Esophagus muscularis mucosa (tissue), 4 donors: Measurements from ENCODE around the gene DBN1. TPM values are rescaled to one million over a fixed set of nuclear protein-coding genes. Genes with fewer than 3 reads are reported as not detected.
"Not testable (repeated sequence)": the region's sequence is repeated elsewhere in the genome, so short reads cannot be mapped to it uniquely, and the experiment has no call there.

Experiments used
- DNase-seq: peaks from one replicate; pipeline ENCODE4 v3.0.0-alpha.2; 2017; ENCODE audit errors: extremely low spot score
- H3K27ac ChIP-seq, 4 donors: fragments of 200-600 bp; sonication (generic); replicated peaks in 1 of 4; 1 replicate in 3 of 4; 2 replicates in 1 of 4; pipeline ENCODE4 v1.5.1; 2016 to 2019; ENCODE audit warnings: mild to moderate bottlenecking in 1 of 4
- H3K27me3 ChIP-seq, 4 donors: fragments of 200-600 bp; sonication (generic); one replicate each; pipeline versions ENCODE4 v1.5.1 to v1.6.0; 2016 to 2019
- H3K36me3 ChIP-seq, 4 donors: fragments of 200-600 bp; sonication (generic); one replicate each; pipeline ENCODE4 v1.5.1; 2016 to 2019
- H3K4me1 ChIP-seq, 4 donors: fragments of 200-600 bp; sonication (generic); one replicate each; pipeline ENCODE4 v1.5.1; 2016 to 2019
- H3K4me3 ChIP-seq, 4 donors: fragments of 200-600 bp; sonication (generic); 1 replicate in 2 of 4; 2 replicates in 2 of 4; pipeline ENCODE4 v1.5.1; 2016 to 2019; ENCODE audit warnings: mild to moderate bottlenecking in 4 of 4, moderate library complexity in 1 of 4
- H3K9me3 ChIP-seq, 4 donors: fragments of 200-600 bp; sonication (generic); 1 replicate in 3 of 4; 2 replicates in 1 of 4; pipeline ENCODE4 v1.5.1; 2016 to 2019
- EP300 ChIP-seq: sonication (generic); formaldehyde crosslinking; IDR thresholded peaks from one replicate; pipeline ENCODE4 v1.6.1; 2017; ENCODE audit warnings: antibody characterized with exemption
- POLR2A ChIP-seq: fragments of 450-650 bp; IDR thresholded peaks from one replicate; pipeline ENCODE4 v1.6.1; 2017; ENCODE audit warnings: antibody characterized with exemption, moderate library complexity, mild to moderate bottlenecking, low read depth
- POLR2AphosphoS5 ChIP-seq, 2 donors: sonication (generic); formaldehyde crosslinking; IDR thresholded peaks; one replicate each; pipeline ENCODE4 v1.6.1; 2017; ENCODE audit warnings: antibody characterized with exemption in 2 of 2
- WGBS: methylation state at CpG from one replicate; pipeline ENCODE4 v1.1.5; 2018; 5-methylcytosine and 5-hydroxymethylcytosine counted together
- intact Hi-C: fragments of 100-400 bp; cut with DNase I; formaldehyde crosslinking; loops from one replicate; pipeline ENCODE4 v1.15.1; 2023
- total RNA-seq, 4 donors: library from RNA; depleted of rRNA; stranded (reverse); fragments of >200 nt; gene quantifications; one replicate each; pipeline versions ENCODE4 v1.1.0 to v1.2.1, GENCODE V29; 2016
- TF ChIP-seq, protein P1 (sequence below), 3 experiments: fragments of 200-600 bp in 2 of 3; fragments of 450-650 bp in 1 of 3; sonication (generic) in 2 of 3; IDR thresholded peaks; one replicate each; pipeline ENCODE4 v1.5.1; 2017 to 2019; ENCODE audit warnings: antibody characterized with exemption in 3 of 3, mild to moderate bottlenecking in 2 of 3, moderate library complexity in 1 of 3

The DBN1 gene
- total RNA-seq, 4 donors from 2014 or later: 92.2 to 160 (median 130) TPM

DNA sequence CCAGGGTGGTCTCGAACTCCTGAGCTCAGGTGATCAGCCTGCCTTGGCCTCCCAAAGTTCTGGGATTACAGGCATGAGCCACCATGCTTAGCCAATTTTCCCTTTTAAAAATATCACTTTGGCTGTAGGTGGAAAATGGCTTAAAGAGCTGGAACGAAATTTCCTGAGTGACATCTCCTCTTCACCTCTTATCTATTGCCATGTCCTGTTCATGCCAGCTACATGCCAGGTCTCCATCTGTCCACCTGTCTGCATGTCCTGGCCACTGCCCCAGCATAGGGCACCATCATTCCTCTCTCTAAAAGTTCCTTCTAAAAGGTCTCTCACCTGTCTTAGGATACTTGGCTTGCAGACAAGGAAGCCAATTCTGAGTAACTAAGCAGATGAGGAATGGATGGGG lies 49.8 kb downstream of the DBN1 start:
- peaks cover 19 to 26% (median 25%) of the 10 kb centered on the region in 4 donors for H3K4me1 ChIP-seq
- DNase-seq: no peak
- no peak overlapping the region for H3K4me3 ChIP-seq
- H3K27me3 ChIP-seq: no peaks in the 10 kb centered on the region
- TF ChIP-seq POLR2A (no peak), EP300 (no peak), POLR2AphosphoS5 (IDR thresholded peaks at IDR 0.05) (no peak)
- TF ChIP-seq, protein P1, sequence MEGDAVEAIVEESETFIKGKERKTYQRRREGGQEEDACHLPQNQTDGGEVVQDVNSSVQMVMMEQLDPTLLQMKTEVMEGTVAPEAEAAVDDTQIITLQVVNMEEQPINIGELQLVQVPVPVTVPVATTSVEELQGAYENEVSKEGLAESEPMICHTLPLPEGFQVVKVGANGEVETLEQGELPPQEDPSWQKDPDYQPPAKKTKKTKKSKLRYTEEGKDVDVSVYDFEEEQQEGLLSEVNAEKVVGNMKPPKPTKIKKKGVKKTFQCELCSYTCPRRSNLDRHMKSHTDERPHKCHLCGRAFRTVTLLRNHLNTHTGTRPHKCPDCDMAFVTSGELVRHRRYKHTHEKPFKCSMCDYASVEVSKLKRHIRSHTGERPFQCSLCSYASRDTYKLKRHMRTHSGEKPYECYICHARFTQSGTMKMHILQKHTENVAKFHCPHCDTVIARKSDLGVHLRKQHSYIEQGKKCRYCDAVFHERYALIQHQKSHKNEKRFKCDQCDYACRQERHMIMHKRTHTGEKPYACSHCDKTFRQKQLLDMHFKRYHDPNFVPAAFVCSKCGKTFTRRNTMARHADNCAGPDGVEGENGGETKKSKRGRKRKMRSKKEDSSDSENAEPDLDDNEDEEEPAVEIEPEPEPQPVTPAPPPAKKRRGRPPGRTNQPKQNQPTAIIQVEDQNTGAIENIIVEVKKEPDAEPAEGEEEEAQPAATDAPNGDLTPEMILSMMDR (IDR thresholded peaks at IDR 0.05): no peak
- no peaks in the 10 kb centered on the region for H3K36me3 ChIP-seq
- WGBS: 90% methylated on average over 2 of the region's 2 CpGs
- intact Hi-C loops: no loop called here
- H3K27ac ChIP-seq: no peak overlapping the region
- H3K9me3 ChIP-seq: no peaks in the 10 kb centered on the region

DNA sequence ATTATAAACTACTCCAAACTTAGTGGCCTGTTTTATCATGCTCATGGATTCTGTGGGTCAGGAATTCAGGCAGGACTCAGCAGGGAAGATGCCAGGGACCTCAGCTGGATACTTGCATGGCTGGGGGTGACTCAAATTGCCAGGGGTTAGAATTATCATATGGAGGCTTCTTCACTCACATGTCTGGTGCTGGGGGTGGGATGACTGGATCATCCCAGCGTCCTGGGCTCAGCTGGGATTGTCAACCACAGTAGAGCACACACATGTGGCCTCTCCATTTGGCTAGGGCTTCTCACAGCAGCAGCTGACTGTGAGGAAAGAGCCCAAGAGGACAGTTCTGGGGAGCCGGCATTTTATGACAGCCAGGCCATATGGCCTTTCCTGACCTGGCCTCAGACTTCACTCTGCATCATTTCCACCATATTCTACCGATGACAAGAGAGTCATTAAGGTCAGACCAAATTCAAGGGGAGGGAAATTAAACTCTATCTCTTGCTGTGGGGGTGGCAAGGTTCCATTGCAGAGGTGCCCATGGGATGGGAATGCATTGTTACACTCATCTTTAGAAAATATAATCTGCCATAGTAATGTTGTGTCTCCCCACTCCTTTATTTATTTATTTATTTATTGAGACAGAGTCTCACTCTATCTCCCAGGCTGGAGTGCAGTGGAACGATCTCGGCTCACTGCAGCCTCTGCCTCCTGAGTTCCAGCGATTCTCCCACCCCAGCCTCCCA lies 52.2 kb downstream of the DBN1 start:
- H3K27ac ChIP-seq: no peak overlapping the region
- 78% methylated on average over 6 of the region's 6 CpGs for WGBS
- H3K27me3 ChIP-seq: no peaks in the 10 kb centered on the region
- H3K9me3 ChIP-seq: no peaks in the 10 kb centered on the region
- peaks cover 5 to 16% (median 11%) of the 10 kb centered on the region in 4 donors for H3K4me1 ChIP-seq
- no peak for DNase-seq
- intact Hi-C loops: no loop called here
- no peak for TF ChIP-seq POLR2A
- no peak for TF ChIP-seq EP300
- TF ChIP-seq, protein P1 (IDR thresholded peaks at IDR 0.05): no peak
- TF ChIP-seq POLR2AphosphoS5 (IDR thresholded peaks at IDR 0.05): no peak
- H3K4me3 ChIP-seq: no peak overlapping the region
- no peaks in the 10 kb centered on the region for H3K36me3 ChIP-seq

DNA sequence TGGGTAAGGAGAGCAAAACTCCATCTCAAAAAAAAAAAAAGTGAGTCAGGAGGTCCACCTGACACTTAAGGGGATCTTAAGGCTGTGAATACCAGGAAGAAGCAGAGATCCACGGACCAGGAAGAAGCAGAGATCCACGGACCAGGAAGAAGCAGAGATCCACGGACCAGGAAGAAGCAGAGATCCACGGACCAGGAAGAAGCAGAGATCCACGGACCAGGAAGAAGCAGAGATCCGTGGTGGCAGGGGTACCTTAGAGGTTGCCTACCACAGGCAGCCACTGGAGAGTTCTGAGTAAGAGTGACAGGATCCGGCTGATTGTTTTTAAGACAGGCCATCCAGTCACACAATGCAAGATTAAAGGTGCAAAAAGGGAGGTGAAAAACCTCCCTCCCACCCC lies 53.0 kb downstream of the DBN1 start:
- H3K27ac ChIP-seq, H3K36me3 ChIP-seq, H3K27me3 ChIP-seq, DNase-seq, H3K9me3 ChIP-seq, intact Hi-C loops, H3K4me3 ChIP-seq: not testable (repeated sequence)
- 88% methylated on average over 7 of the region's 7 CpGs for WGBS
- H3K4me1 ChIP-seq: peaks cover 2 to 15% (median 9%) of the 10 kb centered on the region in 4 donors

DNA sequence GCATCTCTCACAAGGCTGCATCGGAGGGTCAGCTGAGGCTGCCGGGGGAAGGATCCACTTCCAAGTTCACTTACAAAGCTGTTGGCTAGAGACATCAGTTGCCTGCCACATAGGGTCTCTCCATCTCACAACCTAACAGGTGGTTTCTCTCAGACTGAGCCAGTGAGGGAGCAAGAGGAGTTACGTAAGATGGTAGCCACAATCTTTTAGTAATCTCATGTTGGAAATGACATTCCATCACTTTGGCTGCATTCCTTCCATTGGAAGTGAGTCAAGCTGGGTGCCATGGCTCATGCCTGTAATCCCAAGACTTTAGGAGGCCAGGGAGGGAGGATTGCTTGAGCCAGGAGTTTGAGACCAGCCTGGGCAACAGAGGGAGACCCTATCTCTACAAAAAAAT lies 54.4 kb downstream of the DBN1 start:
- TF ChIP-seq POLR2AphosphoS5 (IDR thresholded peaks at IDR 0.05) (no peak), EP300 (no peak), POLR2A (no peak)
- TF ChIP-seq, protein P1 (IDR thresholded peaks at IDR 0.05): no peak
- peaks cover 0 to 11% (median 5%) of the 10 kb centered on the region in 4 donors for H3K4me1 ChIP-seq
- H3K36me3 ChIP-seq: no peaks in the 10 kb centered on the region
- no peak overlapping the region for H3K27ac ChIP-seq
- H3K27me3 ChIP-seq: no peaks in the 10 kb centered on the region
- WGBS: 69% methylated on average over 1 of the region's 3 CpGs
- intact Hi-C loops: no loop called here
- H3K9me3 ChIP-seq: no peaks in the 10 kb centered on the region
- no peak overlapping the region for H3K4me3 ChIP-seq
- DNase-seq: no peak

DNA sequence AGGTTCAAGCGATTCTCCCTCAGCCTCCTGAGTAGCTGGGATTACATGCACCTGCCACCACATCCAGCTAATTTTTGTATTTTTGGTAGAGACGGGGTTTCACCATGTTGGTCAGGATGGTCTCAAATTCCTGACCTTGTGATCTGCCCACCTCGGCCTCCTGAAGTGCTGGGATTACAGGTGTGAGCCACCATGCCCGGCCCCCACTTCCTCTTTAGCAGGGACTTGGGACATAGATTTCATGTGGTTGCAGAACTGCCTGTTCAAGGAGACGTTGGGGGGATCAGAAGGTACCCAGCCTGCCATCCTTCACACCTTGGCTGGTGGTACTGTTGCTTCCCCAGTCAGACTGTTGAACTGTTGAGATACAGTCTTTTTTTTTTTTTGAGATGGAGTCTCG lies 56.4 kb downstream of the DBN1 start:
- H3K4me1 ChIP-seq: peaks cover 0 to 11% (median 5%) of the 10 kb centered on the region in 4 donors
- DNase-seq, H3K4me3 ChIP-seq, intact Hi-C loops, H3K9me3 ChIP-seq, H3K27ac ChIP-seq, H3K27me3 ChIP-seq, H3K36me3 ChIP-seq: not testable (repeated sequence)
- 95% methylated on average over 6 of the region's 6 CpGs for WGBS

DNA sequence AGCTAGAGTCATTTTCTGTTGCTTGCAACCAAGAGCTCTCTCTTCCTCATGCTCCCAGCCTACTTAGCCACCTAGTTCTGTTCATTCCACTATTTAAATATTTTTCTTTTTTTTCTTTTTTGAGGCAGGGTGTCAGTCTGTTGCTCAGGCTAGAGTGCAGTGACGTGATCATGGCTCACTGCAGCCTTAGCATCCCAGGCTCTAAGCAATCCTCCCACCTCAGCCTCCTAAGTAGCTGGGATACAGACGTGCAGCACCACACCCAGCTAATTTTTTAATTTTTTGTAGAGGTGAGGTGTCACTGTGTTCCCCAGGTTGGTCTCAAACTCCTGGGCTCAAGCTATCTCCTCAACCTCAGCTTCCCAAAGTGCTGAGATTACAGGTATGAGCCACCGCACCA lies 59.0 kb downstream of the DBN1 start:
- Histone ChIP-seq H3K4me1 (peaks cover 0 to 11% (median 5%) of the 10 kb centered on the region in 4 donors), H3K4me3 (no peak overlapping the region), H3K27ac (no peak overlapping the region), H3K36me3 (no peaks in the 10 kb centered on the region), H3K9me3 (no peaks in the 10 kb centered on the region), H3K27me3 (no peaks in the 10 kb centered on the region)
- intact Hi-C loops: no loop called here
- no peak for DNase-seq
- 93% methylated on average over 3 of the region's 3 CpGs for WGBS
- no peak for TF ChIP-seq POLR2AphosphoS5 (IDR thresholded peaks at IDR 0.05)
- TF ChIP-seq, protein P1 (IDR thresholded peaks at IDR 0.05): no peak
- no peak for TF ChIP-seq POLR2A
- no peak for TF ChIP-seq EP300
